ENCODE data around the gene CCDC157.
"Not testable (repeated sequence)": the region's sequence is repeated elsewhere in the genome, so short reads cannot be mapped to it uniquely, and the experiment has no call there.

CCDC157 gene

DNA sequence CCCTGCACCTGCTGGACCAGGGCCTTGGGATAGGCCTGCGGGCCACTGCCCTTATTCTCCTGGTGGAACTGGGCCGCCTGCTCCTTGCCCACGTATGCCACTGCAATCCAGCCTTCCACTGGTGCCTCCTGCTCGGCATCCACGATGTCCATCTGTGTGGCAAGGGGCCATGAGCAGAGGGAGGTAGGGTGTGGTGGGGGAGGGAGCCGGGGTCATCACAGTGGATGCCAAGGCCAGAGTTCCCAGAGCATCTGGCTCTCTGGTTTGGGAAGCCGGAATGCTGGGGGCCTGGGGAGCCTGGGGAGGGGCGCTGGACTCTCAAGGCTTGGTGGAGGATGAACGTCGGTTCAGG lies 29.8 kb downstream of the CCDC157 start:
- no peak for FAIRE-seq
- DNase-seq (ENCODE audit: insufficient read length, low spot score) = no peak

DNA sequence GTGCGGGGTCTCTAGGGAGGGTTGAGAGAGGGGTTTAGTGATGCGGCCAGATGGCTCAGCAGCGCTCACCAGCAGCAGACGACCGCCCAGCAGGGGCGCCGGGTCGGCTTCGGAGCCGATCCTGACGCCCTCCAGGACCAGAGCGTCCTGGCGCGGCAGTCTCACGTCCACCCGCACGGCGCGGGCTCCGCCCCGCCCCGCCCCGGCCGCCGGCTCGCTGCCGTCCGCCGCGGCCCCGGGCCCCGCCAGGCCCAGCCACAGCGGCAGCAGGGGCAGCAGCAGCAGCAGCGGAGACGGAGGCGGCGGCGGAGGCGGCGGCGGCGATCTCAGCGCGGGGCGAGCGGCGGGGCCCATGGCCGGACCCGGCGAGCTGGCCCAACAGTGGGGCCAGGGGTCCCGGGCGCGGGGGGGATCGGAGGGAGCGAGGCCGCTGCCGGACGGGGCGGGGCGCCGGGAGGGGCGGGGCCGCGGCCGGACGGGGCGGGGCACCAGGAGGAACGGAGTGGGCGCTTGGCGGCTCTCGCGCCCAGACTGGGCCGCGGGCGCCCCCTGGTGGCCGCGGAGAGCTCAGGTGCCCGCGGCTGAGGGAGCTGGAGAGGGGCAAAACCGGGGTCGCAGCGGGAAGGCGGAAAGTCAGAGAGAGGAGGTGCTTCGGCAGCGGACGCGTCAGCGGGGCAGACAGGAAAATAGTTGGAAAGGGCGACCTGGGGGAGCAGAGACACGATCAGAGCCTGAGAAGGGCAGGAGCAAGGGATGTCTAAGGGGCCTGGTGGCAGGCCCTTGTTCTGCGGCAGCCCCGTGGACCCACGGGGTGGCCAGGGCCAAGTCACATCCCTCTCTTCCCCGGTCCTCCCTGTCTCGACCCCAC lies 30.4 kb downstream of the CCDC157 start, which contains the start of gene RNF215:
TSS of gene RNF215 (minus strand) at position 452 of the 868 bp plus-strand sequence. CDS start at position 354, 98 bp downstream.
- FAIRE-seq = peak; percentile 48
- peak; percentile 96 for DNase-seq (ENCODE audit: insufficient read length, low spot score)

DNA sequence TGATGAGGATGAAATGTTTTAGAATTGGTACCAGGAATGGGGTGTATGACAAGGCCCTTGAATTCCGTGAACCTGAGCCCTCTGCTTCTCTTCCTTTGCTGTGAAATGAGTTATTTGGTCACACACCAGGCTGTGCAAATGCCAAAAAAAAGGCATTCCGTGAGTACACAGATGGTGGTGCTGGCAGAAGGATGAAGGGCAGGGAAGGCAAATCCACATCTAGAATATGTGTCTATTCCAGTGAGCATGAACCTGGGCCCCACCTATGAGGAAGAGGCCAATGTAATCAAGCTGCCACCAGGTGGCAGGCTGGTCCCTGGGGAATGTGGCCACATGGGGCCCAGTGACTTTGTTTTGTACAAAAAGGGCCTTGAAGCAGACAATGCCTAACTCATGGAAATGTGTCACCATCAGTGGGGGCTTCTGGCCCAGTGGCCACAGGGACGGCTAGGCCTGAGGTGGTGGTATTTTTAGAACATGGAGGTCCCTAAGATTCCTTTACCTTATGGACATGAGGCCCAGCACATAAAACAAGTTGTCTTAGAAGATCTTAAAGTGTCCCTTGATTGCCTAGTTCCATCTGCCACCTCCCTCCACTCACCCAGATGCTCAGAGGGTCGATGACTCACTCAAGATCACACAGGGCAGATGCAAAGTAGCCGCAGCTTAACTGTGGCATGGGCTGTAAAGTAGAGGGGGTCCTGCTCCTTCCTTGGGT lies 34.3 kb downstream of the CCDC157 start:
- peak; percentile 95 for FAIRE-seq

DNA sequence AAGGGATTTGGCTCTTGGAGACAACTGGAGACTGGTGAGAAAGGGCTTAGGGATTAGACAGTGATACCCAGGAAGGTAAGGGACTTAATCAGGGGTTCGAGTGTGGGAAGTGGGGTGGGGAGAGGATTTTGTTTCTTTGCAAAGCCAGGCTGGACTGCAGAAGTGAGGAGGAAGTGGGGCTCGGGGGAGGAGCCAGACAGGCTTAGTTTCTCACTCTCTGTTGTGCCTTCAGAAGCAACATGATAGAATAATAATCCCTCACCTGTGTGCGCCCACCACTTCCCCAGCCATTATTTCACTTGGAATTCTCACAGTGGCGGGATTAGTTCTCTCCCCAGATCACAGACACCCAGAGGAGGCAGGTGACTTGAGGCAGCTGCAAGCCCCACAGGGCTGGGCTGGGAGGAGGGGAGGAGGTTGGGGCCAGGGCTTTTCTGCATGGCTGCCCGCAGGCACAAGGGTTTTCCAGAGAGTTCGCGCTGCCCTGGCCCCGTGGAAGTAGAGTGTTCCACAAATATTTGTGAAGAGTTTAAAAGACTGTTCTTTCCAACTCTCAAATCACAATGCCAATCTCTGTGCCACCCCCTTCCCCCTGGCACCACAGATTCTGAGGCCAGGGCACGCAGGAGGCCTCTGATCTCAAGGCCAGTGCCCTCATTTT lies 36.0 kb downstream of the CCDC157 start:
- DNase-seq (ENCODE audit: insufficient read length, low spot score) (peak; percentile 44), FAIRE-seq (peak; percentile 37)

More for the DNA sequence above, 34.3 kb downstream of the CCDC157 start:
- DNase-seq (ENCODE audit: insufficient read length, low spot score) = peak; percentile 76

DNA sequence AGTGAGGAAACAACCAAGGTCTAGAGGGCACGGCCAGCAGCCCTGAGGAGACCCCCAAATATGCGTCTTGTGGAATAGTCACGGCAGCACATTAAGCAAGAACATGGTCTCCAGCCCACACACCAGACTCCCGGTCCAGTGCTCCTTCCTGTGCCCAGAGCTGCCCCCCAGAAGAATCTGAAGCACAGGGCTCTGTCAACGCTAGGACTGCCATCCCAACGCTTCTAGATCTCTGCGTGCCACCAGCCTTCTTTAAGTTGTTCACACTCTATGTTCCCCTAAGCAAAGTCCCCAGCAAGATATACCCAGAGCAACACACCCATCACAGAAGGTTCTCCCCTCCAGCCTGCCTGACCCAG lies 36.5 kb downstream of the CCDC157 start:
- FAIRE-seq = no peak
- DNase-seq (ENCODE audit: insufficient read length, low spot score) = no peak

DNA sequence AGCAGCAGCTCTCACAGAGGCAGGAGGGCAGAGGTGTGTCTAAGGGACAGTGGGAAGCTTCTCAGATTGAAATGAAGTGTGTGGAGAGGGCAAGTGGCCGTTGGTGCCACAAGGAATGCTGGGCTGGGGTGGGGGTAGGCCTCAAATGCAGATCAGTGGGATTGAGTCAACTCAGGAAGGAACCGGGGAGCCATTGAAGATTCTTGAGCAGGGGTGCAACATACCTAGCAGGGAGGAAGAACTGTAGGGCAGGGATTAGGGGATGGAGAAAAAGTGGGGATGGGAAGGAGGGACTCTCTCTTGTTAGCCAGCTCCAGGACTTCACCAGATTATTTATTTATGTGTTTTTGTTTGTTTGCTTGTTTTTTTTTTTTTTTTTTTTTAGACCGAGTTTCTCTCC lies 37.1 kb downstream of the CCDC157 start:
- no peak for DNase-seq (ENCODE audit: insufficient read length, low spot score)
- FAIRE-seq = no peak

DNA sequence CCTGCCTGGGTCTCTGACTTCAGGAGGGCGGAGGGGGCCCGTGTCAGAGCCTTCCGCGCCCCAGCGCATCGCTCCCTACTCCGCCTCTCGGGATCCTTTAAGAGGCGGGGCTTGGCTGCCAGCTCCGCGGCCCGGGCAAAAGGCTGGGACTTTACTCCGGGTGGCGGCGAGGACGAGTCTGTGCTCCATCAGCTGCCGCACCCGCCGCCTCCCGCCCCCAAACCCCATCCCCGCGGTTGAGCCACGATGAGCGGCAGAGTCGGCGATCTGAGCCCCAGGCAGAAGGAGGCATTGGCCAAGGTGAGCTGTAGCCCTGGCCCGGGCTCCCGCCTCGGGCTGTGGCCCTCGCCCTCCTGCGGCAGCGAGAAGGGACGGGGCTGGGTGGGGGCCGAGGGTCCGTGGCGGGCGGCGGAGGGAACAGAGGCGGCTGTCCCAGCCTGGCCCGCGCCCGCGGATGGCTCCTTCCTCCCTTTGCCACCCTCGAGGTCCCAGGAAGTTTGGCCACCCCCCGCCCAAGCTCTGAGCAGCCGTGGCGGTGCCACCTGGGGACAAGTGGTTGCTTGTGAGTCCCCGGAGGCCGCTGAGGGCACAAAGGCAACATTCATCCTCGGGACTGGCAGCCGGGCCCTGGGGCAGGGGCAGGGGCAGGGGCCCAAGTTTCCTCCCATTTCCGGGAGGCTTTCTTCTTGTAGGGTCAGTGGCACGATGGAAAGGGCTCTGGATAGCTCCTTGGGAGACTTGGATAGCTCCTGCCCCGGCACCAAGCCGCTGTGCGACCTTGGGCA lies 40.3 kb downstream of the CCDC157 start, which contains the start of gene SEC14L2:
TSS of gene SEC14L2 (plus strand) at position 148 of the 785 bp plus-strand sequence. CDS start at position 247, 99 bp downstream.
- peak; percentile 48 for FAIRE-seq
- DNase-seq (ENCODE audit: insufficient read length, low spot score) = no peak

DNA sequence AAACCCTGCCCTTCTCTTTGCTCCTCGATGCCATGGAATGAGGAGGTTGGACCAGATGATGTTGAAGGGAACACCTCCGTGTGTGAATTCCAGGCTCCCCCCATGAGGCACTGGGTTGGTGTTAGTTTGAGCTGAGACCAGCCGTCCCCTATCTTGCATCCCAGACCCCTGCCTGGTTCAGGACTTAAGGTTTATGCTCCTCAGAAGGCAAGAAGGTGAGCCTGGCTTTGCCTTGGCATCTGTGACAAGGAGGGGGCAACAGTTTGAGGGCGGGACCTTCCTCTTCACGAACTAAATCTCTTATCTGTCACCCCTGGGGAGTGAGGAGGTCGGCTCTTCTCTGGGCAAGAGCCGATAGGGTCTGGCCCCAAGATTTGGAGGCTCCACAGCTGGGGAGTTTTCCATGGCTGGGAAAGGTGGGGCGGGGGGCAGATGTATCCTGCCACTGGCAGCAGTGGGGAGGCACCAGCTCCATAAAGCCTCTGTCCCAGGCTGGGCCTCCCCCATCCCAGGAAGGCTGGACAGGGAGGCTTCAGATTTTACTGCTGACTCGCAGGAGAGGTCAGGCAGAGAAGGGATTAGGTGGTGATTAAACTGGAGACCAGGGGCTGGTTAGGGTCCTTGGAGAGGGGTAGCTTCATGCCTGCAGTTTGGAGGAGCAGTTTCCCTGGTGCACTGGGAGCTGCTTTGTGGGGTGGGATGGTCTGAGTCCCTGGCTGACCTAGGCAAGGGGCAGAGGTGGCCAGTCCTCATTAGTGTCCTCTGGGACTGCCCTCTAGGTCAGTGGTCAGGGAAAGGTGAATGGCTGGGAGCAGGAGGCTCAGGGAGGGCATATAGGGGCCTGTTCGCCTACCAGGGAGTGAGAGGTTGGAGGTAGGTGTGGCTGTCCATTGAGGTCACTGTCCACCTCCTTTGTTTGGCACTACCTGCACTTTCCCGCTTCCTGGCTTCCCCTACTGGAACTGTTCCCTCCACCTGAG lies 41.1 kb downstream of the CCDC157 start:
- no peak for FAIRE-seq
- no peak for DNase-seq (ENCODE audit: insufficient read length, low spot score)

DNA sequence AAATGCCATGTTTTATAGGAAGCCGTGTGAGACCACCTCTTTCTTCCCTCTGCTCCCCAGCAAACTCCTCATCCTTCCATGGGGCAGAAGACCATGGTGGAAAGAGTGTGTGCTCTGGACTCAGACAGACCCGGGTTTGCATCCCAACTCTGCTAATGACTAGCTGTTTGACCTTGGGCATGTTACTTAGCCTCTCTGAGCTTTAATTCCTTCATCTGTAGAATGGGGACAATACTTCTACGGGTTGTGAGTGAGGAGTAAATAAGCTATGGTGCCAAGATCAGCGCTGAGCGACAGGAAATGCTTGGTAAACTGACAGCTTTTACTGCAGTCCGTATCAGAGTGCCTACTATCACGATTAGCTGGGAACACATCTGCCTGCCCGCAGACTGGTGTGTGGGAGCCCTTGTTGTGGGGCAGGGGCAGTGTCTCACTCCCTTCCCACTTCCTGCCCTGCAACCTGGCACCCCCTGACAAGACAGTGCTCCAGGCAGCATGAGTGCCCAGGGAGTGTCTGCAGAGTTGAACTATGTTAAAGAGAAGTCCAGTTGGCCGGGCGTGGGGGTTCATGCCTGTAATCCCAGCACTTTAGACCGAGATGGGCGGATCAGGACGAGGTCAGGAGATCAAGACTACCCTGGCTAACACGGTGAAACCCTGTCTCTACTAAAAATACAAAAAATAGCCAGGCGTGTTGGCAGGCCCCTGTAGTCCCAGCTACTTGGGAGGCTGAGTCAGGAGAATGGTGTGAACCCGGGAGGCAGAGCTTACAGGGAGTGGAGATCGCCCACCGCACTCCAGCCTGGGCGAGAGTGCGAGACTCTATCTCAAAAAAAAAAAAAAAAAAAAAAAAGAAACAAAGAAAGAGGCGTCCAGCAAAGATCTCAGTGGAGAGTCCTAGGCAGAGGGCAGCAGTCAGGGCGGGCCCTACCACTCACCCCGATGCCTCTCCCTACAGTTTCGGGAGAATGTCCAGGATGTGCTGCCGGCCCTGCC lies 42.2 kb downstream of the CCDC157 start:
- DNase-seq (ENCODE audit: insufficient read length, low spot score) (no peak), FAIRE-seq (no peak)

DNA sequence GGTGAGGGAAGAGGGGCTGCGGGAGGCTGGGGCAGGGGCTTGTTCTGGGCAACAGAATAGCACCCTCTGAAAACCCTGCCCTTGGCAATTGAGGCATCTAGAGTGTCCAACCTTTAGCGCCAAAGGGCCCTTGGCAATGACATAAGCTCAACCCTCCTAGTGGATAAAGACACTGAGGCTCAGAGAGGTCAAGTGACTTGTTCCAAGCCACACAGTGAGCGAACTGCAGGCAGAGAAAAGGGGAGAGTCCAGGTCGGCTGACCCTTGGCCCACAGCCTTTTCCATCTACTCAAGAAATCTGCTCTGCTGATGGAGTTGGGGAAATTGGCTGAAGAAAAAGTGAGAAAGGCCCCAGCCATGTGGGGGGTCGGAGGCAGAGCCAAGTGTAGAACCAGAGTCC lies 42.9 kb downstream of the CCDC157 start:
- FAIRE-seq = no peak
- no peak for DNase-seq (ENCODE audit: insufficient read length, low spot score)

DNA sequence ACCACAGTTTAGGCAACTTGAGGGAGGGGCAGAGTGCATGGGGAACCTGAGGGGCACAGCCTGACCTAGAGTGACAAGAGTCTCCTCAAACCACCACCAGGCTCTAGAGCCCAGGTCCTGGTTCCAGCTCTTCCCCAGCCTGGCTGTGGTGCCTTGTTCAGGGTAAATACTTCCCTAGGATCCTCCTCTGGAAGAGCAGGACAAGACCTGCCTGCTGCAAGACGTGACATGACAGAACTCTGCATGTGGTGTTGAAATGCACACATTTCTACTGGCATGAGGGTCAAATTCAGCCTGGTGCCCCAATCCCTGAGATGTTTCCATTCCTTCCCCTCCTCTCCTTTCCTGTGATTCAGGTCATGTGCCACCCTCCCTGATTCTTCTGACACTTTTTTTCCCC lies 43.4 kb downstream of the CCDC157 start:
- DNase-seq (ENCODE audit: insufficient read length, low spot score) = no peak
- no peak for FAIRE-seq

DNA sequence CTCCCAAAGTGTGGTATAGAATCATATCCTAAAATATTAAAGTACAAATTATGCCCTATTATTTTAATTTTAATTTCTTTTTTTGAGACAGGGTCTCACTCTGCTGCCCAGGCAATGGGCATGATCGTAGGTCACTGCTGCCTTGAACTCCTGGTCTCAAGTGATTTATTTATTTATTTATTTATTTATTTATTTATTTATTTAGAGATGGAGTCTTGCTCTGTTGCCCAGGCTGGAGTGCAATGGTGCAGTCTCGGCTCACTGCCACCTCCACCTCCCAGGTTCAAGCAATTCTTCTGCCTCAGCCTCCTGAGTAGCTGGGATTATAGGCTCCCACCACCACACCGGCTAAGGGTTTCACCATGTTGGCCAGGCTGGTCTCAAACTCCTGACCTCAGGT lies 44.2 kb downstream of the CCDC157 start:
- not testable (repeated sequence) for DNase-seq (ENCODE audit: insufficient read length, low spot score); FAIRE-seq

DNA sequence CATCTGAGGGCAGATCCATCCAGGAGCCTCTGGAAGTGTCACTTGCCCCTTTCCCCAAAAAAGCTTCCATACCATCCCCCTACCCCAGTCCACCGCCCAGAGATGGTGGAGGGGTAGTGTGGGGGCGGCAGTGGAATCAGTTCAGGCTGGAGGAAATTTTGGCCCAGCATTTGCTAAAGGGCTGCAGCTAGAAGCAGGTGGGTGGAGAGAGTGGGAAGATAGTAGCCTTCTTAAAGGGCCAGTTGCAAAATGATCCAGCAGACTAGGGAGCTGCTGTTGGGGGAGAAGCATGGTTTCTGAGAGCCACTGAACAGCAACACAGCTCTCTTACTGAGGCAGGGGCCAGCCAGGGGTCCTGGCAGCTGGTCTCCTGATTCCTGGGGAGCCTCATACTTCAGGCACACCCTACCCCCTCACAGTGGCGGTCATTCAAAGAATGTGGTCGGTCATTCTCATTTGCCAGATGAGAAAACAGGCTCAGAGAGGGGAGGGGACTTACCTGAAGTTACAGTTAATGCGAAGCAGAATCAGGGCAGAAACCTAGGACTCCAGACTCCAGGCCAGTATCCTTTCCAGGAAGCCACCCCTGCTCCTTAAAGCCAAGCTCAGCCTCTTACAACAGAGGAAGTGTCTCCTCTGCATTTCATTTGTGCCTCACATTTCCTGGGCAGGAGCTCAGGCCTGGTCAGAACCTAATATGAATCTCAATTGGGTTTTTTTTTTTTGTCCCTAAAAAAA lies 45.4 kb downstream of the CCDC157 start:
- no peak for DNase-seq (ENCODE audit: insufficient read length, low spot score)
- no peak for FAIRE-seq

DNA sequence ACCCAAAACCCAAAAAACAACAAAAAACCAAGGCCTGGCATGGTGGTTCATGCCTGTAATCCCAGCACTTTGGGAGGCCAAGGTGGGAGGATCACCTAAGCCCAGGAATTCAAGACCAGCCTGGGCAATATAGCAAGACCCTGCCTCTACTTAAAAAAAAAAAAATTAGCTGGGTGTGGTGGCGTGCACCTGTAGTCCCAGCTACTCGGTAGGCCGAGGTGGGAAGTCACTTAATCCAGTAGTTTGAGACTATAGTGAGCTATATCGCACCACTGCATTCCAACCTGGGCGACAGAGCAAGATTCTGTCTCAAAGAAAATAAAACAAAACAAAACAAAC lies 45.9 kb downstream of the CCDC157 start:
- FAIRE-seq; DNase-seq (ENCODE audit: insufficient read length, low spot score): not testable (repeated sequence)

DNA sequence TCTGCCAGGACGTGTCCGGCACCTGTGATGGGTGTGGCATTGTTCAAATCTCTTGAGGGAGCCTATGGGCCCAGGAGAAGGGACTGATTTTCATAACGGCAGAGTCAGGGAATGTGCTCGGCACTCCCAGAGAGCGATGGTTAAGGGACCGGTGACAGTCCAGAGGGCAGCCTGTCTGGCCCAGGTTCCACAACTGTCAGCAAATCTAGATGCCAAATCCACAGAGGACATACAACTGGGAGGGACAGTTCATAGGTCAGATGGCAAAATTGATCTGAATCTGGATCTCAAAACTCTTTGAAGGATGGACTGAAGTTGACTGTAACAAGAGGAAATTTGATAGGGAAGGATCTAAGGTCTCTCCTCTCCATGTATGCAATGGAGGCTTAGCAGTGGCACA lies 47.5 kb downstream of the CCDC157 start:
- no peak for FAIRE-seq
- DNase-seq (ENCODE audit: insufficient read length, low spot score) = no peak

DNA sequence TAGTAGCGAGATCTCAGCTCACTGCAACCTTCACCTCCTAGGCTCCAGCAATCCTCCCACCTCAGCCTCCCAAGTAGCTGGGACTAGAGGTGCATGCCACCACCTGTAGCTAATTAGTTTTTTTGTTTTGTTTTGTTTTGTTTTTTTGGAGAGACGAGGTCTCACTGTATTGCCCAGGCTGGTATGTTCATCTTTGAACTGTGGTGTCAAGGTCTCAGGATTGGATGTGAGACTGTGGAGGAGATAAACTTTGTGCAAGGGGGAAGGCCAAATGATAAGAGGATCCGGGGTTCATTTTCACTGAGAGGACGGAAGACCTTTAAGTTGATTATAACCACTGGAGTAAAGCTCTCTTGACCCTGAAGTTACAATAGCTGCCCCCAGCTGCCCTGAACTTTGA lies 48.9 kb downstream of the CCDC157 start:
- DNase-seq (ENCODE audit: insufficient read length, low spot score) (no peak), FAIRE-seq (no peak)

DNA sequence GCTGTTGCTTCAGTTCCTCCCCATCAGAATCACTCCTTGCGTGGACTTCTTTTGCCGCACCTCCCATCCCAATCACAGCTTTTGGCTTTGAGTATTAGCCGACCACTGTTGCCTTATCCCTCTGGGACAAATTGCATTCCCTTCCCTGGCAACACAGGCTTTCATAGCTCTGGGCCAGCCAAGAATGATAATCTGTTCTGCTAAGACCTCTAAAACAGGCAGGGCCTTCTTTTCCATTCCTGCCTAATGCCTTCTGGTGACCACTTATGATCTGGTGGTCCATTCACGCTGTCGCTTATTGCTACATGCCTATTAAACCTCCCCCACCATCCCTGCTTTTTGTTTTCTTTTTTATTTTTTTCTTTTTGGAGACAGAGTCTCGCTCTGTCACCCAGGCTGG lies 49.6 kb downstream of the CCDC157 start:
- FAIRE-seq (no peak), DNase-seq (ENCODE audit: insufficient read length, low spot score) (no peak)
